Measurements from ENCODE around the gene FAM240A.

The FAM240A gene

GRCh38 chr3:46612324-46612723, at the start of gene FAM240A:
TSS of gene FAM240A (plus strand) at chr3:46612525. CDS start at chr3:46612684, 159 bp downstream.
- whole genome bisulfite sequencing (ENCODE audit: insufficient coverage, insufficient read length) = no CpG with 5 or more reads among the region's 9 CpGs
- Histone ChIP-seq H3K27ac (ENCODE audit: low read length) (no peak within 1 kb of the TSS), H3K36me3 (ENCODE audit: control insufficient read depth, insufficient read depth, low read length) (no peaks in the 10 kb centered on the region), H3K4me3 (ENCODE audit: low read length) (no peak within 1 kb of the TSS), H3K4me1 (ENCODE audit: control insufficient read depth, insufficient read depth, low read length) (peaks cover 3% of the 10 kb centered on the region; the same call in 1 of the 2 replicates), H3K9me3 (ENCODE audit: control insufficient read depth, insufficient read depth, low read length) (no peaks in the 10 kb centered on the region), H3K27me3 (ENCODE audit: control insufficient read depth, insufficient read depth, low read length) (no peaks in the 10 kb centered on the region)
- no peak for DNase-seq (ENCODE audit: low read depth, low spot score)

- Histone ChIP-seq H3K36me3 (ENCODE audit: control insufficient read depth, insufficient read depth, low read length) (no peaks in the 10 kb centered on the region), H3K27ac (ENCODE audit: low read length) (no peak overlapping the region), H3K4me1 (ENCODE audit: control insufficient read depth, insufficient read depth, low read length) (peaks cover 3% of the 10 kb centered on the region; the same call in 1 of the 2 replicates), H3K4me3 (ENCODE audit: low read length) (no peak overlapping the region), H3K27me3 (ENCODE audit: control insufficient read depth, insufficient read depth, low read length) (no peaks in the 10 kb centered on the region), H3K9me3 (ENCODE audit: control insufficient read depth, insufficient read depth, low read length) (no peaks in the 10 kb centered on the region)
- no peak for DNase-seq (ENCODE audit: low read depth, low spot score)
- WGBS (ENCODE audit: insufficient coverage, insufficient read length) = no CpG with 5 or more reads among the region's 5 CpGs
Observed at GRCh38 chr3:46564190-46565021, 47.9 kb upstream of the FAM240A start.

- Histone ChIP-seq H3K27me3 (ENCODE audit: control insufficient read depth, insufficient read depth, low read length) (no peaks in the 10 kb centered on the region), H3K4me3 (ENCODE audit: low read length) (no peak overlapping the region), H3K36me3 (ENCODE audit: control insufficient read depth, insufficient read depth, low read length) (no peaks in the 10 kb centered on the region), H3K27ac (ENCODE audit: low read length) (no peak overlapping the region), H3K4me1 (ENCODE audit: control insufficient read depth, insufficient read depth, low read length) (peaks cover 3% of the 10 kb centered on the region; the same call in 1 of the 2 replicates), H3K9me3 (ENCODE audit: control insufficient read depth, insufficient read depth, low read length) (no peaks in the 10 kb centered on the region; the same call in 1 of the 2 replicates)
- DNase-seq (ENCODE audit: low read depth, low spot score) = no peak
- no CpG with 5 or more reads among the region's 4 CpGs for WGBS (ENCODE audit: insufficient coverage, insufficient read length)
Observed at GRCh38 chr3:46565077-46565476, 47.2 kb upstream of the FAM240A start.

GRCh38 chr3:46565607-46566039, 46.7 kb upstream of the FAM240A start:
- peak overlapping the region; percentile 33; the same call in 1 of the 2 replicates for H3K4me3 ChIP-seq (ENCODE audit: low read length)
- DNase-seq (ENCODE audit: low read depth, low spot score) = no peak
- peaks cover 3% of the 10 kb centered on the region; the same call in 1 of the 2 replicates for H3K4me1 ChIP-seq (ENCODE audit: control insufficient read depth, insufficient read depth, low read length)
- no peaks in the 10 kb centered on the region; the same call in 1 of the 2 replicates for H3K9me3 ChIP-seq (ENCODE audit: control insufficient read depth, insufficient read depth, low read length)
- no peak overlapping the region for H3K27ac ChIP-seq (ENCODE audit: low read length)
- no peaks in the 10 kb centered on the region for H3K27me3 ChIP-seq (ENCODE audit: control insufficient read depth, insufficient read depth, low read length)
- WGBS (ENCODE audit: insufficient coverage, insufficient read length) = no CpG with 5 or more reads among the region's 21 CpGs
- H3K36me3 ChIP-seq (ENCODE audit: control insufficient read depth, insufficient read depth, low read length) = no peaks in the 10 kb centered on the region

GRCh38 chr3:46566040-46566641, 46.2 kb upstream of the FAM240A start, which contains the start of gene LRRC2:
TSS of gene LRRC2 (minus strand) at chr3:46566302. CDS start at chr3:46551591, 14,711 bp downstream.
- Histone ChIP-seq H3K36me3 (ENCODE audit: control insufficient read depth, insufficient read depth, low read length) (no peaks in the 10 kb centered on the region), H3K9me3 (ENCODE audit: control insufficient read depth, insufficient read depth, low read length) (no peaks in the 10 kb centered on the region; the same call in 1 of the 2 replicates), H3K27ac (ENCODE audit: low read length) (no peak within 1 kb of the TSS), H3K4me1 (ENCODE audit: control insufficient read depth, insufficient read depth, low read length) (peaks cover 1% of the 10 kb centered on the region; the same call in 1 of the 2 replicates), H3K4me3 (ENCODE audit: low read length) (peak within 1 kb of the TSS; percentile 33; the same call in 1 of the 2 replicates), H3K27me3 (ENCODE audit: control insufficient read depth, insufficient read depth, low read length) (no peaks in the 10 kb centered on the region)
- DNase-seq (ENCODE audit: low read depth, low spot score) = no peak
- no CpG with 5 or more reads among the region's 39 CpGs for WGBS (ENCODE audit: insufficient coverage, insufficient read length)

- no CpG with 5 or more reads among the region's 3 CpGs for WGBS (ENCODE audit: insufficient coverage, insufficient read length)
- Histone ChIP-seq H3K4me3 (ENCODE audit: low read length) (no peak overlapping the region), H3K36me3 (ENCODE audit: control insufficient read depth, insufficient read depth, low read length) (no peaks in the 10 kb centered on the region), H3K27ac (ENCODE audit: low read length) (no peak overlapping the region), H3K27me3 (ENCODE audit: control insufficient read depth, insufficient read depth, low read length) (no peaks in the 10 kb centered on the region), H3K9me3 (ENCODE audit: control insufficient read depth, insufficient read depth, low read length) (no peaks in the 10 kb centered on the region; the same call in 1 of the 2 replicates), H3K4me1 (ENCODE audit: control insufficient read depth, insufficient read depth, low read length) (peaks cover 3% of the 10 kb centered on the region; the same call in 1 of the 2 replicates)
- no peak for DNase-seq (ENCODE audit: low read depth, low spot score)
Observed at GRCh38 chr3:46571684-46572083, 40.6 kb upstream of the FAM240A start.

GRCh38 chr3:46573701-46574100, 38.6 kb upstream of the FAM240A start:
- Histone ChIP-seq H3K4me1 (ENCODE audit: control insufficient read depth, insufficient read depth, low read length) (peaks cover 3% of the 10 kb centered on the region; the same call in 1 of the 2 replicates), H3K9me3 (ENCODE audit: control insufficient read depth, insufficient read depth, low read length) (no peaks in the 10 kb centered on the region; the same call in 1 of the 2 replicates), H3K4me3 (ENCODE audit: low read length) (no peak overlapping the region), H3K36me3 (ENCODE audit: control insufficient read depth, insufficient read depth, low read length) (no peaks in the 10 kb centered on the region), H3K27me3 (ENCODE audit: control insufficient read depth, insufficient read depth, low read length) (no peaks in the 10 kb centered on the region), H3K27ac (ENCODE audit: low read length) (peak overlapping the region; percentile 23)
- WGBS (ENCODE audit: insufficient coverage, insufficient read length) = no CpG with 5 or more reads among the region's 4 CpGs
- no peak for DNase-seq (ENCODE audit: low read depth, low spot score)

- no CpG with 5 or more reads among the region's 2 CpGs for WGBS (ENCODE audit: insufficient coverage, insufficient read length)
- no peaks in the 10 kb centered on the region for H3K27me3 ChIP-seq (ENCODE audit: control insufficient read depth, insufficient read depth, low read length)
- no peak overlapping the region for H3K4me3 ChIP-seq (ENCODE audit: low read length)
- no peak for DNase-seq (ENCODE audit: low read depth, low spot score)
- peak overlapping the region; percentile 23 for H3K27ac ChIP-seq (ENCODE audit: low read length)
- H3K9me3 ChIP-seq (ENCODE audit: control insufficient read depth, insufficient read depth, low read length) = no peaks in the 10 kb centered on the region; the same call in 1 of the 2 replicates
- peaks cover 3% of the 10 kb centered on the region for H3K36me3 ChIP-seq (ENCODE audit: control insufficient read depth, insufficient read depth, low read length)
- peaks cover 3% of the 10 kb centered on the region; the same call in 1 of the 2 replicates for H3K4me1 ChIP-seq (ENCODE audit: control insufficient read depth, insufficient read depth, low read length)
Observed at GRCh38 chr3:46574243-46574646, 38.1 kb upstream of the FAM240A start.

- no CpG with 5 or more reads among the region's 5 CpGs for WGBS (ENCODE audit: insufficient coverage, insufficient read length)
- peak overlapping the region; percentile 63 for H3K27ac ChIP-seq (ENCODE audit: low read length)
- DNase-seq (ENCODE audit: low read depth, low spot score) = no peak
- H3K4me3 ChIP-seq (ENCODE audit: low read length) = no peak overlapping the region
- H3K4me1 ChIP-seq (ENCODE audit: control insufficient read depth, insufficient read depth, low read length) = peaks cover 3% of the 10 kb centered on the region; the same call in 1 of the 2 replicates
- no peaks in the 10 kb centered on the region for H3K9me3 ChIP-seq (ENCODE audit: control insufficient read depth, insufficient read depth, low read length)
- peaks cover 11% of the 10 kb centered on the region for H3K36me3 ChIP-seq (ENCODE audit: control insufficient read depth, insufficient read depth, low read length)
- H3K27me3 ChIP-seq (ENCODE audit: control insufficient read depth, insufficient read depth, low read length) = no peaks in the 10 kb centered on the region
Observed at GRCh38 chr3:46574881-46575576, 37.3 kb upstream of the FAM240A start.

Data from iPS DF 6.9 (cell line).